NT2/D1 (cell line): Measurements from ENCODE around the gene CKAP2L.

Experiments
- YY1 ChIP-seq: IDR thresholded peaks from 2 replicates; pipeline ENCODE4 v1.6.1; 2011; ENCODE audit not compliant: insufficient read length, insufficient read depth
- ZNF274 ChIP-seq: IDR thresholded peaks from 2 replicates; pipeline ENCODE4 v1.6.1; 2011; ENCODE audit warnings: mild to moderate bottlenecking, low read depth, low read length

DNA sequence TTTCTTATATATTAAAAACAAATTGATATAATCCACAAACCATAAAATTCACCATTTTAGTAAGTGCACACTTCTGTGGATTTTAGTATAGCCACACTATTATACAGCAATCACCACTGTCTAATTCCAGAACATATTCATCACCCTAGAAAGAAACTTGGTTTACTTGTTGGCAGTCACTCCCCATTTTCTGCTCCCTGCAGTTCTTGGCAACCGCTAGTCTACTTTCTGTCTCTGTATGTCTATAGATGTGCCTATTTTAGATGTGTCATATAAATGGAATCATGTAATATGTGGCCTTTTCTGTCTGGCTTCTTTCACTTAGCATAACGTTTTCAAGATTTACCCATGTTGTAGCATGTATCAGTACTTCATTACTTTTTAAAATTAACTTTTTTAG, 5.7 kb downstream of the CKAP2L start:
- TF ChIP-seq YY1 (no peak), ZNF274 (no peak)
